ENCODE results near the gene ZBED5.
A peak's percentile ranks its signal among the peaks of the same experiment; 100 is the strongest.

The ZBED5 gene

DNA sequence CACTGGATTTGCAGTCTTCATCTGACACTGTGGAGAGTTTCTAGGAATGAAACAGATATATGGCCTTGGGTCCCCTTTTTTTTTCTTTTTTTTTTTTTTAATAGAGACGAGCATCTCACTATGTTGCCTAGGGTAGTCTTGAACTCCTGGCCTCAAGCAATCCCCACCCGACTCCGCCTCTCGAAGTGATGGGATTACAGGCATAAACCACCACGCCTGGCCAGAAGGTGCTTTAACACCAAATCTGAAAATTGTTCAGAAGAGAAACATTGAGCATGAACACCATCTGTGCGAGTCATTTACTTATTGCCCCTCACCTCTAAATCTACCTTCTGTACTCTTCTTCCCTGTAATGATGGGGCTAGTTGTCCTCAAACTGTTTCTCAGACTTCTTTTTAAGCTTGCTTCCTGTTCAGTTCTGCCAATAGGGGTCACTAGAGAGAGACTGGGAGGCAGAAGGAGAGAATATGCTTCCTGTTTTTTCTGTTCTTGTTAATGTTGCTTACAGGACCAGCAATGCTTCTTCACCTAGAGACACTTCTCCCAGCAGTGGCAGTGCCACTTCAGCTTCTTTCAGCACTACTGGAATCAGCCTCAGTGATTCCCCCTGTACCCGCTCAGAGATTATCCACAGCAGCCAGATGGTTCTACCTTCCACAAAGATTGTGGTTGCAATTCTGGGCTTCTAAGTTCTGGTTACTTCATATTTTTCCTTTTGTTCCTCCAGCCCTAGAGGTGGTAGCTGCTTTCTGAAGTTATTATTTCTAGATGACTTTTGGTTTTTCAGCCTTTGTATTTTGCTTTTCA lies 20.8 kb upstream of the ZBED5 start:
- DNase-seq (ENCODE audit: low read depth, low spot score) = no peak

DNA sequence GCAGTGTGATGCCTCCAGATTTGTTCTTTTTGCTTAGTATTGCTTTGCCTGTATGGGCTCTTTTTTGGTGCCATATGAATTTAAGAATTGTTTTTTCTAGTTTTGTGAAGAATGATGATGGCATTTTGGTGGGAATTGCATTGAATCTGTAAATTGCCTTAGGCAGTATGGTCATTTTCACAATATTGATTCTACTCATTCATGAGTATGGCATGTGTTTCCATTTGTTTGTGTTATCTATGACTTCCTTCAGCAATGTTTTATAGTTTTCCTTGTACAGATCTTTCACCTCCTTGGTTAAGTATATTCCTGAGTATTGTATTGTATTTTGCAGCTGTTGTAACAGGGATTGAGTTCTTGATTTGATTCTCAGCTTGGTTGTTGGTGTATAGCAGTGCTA lies 18.3 kb upstream of the ZBED5 start:
- DNase-seq (ENCODE audit: low read depth, low spot score) = peak; percentile 20

DNA sequence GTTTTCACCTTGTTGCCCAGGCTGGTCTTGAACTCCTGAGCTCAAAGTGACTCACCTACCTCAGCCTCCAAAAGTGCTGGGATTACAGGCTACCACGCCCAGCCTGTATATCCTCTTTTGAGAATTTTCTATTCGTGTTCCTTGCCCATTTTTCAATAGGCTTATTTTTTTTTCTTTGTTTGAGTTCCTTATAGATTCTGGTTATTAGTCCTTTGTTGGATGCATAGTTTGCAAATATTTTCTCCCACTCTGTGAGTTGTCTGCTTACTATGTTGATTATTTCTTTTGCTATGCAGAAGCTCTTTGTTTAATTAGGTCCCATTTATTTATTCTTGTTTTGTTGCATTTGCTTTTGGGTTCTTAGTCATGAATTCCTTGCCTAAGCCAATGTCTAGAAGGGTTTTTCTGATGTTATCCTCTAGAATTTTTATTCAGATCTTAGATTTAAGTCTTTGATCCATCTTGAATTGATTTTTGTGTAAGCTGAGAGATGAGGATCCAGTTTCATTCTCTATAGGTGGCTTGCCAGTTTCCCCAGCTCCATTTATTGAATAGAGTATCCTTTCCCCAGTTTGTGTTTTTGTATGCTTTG lies 17.7 kb upstream of the ZBED5 start:
- DNase-seq (ENCODE audit: low read depth, low spot score) = no peak

DNA sequence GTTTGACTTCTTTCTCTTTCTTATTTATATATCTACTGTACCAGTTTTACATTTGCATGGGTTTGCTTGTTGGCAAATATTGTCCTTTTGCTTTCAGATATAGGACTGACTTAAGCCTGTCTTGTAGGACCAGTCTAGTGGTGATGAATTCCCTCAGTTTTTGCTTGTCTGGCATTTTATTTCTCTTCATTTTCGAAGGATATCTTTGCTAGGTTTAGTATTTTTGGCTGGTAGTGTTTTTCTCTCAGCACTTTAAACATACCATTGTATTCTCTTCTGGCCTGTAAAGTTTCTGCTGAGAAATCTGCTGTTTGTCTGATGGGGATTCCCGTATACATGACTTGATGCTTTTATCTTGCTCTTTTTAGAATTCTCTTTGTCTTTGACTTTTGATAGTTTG lies 14.2 kb upstream of the ZBED5 start:
- no peak for DNase-seq (ENCODE audit: low read depth, low spot score)

DNA sequence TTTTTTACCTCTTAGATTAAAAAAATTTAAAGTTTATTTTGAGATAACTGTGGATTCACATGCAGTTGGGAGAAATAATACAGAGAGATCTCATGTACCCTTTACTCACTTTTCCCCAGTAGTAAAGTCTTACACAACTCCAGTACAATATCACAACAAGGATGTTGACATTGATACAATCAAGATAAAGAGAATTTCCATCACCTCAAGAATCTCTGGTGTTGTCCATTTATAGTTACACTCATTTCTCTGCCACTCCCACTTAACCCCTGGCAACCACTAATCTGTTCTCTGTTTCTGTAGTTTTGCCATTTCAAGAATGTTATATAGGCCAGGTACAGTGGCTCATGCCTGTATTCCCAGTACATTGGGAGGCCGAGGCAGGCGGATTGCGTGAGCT lies 10.5 kb upstream of the ZBED5 start:
- no peak for DNase-seq (ENCODE audit: low read depth, low spot score)

DNA sequence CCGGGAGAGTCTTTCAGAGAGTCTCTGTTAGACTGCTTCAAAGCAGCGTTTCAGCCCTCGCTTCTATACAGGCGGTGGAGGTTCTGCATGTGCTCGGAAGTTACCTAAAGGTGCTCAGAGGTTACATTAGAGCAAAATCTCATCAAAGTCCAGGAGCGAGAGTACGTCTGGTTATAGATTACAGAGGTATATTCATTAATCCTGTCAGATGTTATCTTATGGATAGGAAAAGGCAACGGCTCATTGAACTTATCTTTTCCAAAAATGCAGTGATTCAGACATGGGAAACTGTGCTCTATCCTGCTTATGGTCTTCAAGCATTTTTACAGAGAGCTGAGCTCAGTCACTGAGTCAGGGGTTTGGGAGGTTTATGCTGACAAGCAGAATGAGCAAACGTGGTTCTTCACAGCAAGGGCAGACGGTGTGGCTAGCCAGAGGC lies 9.1 kb upstream of the ZBED5 start:
- no peak for DNase-seq (ENCODE audit: low read depth, low spot score)

DNA sequence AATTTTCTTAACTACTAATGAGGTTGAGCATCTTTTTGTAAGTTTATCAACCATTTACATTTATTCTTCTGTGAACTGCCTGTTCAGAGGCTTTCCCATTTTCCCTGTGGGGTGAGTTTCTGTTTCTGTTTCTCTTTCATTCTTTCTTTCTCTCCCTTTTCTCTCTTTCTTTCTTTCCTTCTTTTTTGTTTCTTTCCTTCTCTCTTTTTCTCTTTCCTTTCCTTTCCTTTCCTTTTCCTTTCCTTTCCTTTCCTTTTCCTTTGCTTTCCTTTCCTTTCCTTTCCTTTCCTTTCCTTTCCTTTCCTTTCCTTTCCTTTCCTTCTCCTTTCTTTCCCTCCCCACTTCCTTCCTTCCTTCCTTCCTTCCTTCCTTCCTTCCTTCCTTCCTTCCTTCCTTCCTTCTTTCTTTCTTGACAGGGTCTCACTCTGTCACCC lies 8.0 kb upstream of the ZBED5 start:
- DNase-seq (ENCODE audit: low read depth, low spot score) = no peak

DNA sequence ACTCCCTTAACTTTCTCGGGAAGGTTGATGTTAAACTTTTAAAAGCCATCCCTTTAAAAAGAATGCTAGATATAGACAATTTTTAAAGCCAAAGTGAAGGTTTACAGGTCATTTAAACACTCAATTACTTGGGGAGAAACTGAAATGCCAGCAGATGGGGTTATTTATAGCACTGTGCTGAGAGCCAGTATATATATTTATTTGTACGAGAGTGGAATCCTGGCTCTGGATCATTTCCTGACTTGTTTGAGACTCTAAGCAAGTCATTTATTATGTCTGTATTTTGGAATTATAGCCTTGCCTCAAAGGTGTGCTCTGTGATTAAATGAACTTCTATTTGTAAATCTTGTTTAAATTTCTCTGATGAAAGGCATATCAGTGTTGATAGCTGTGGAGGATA lies 6.8 kb upstream of the ZBED5 start:
- DNase-seq (ENCODE audit: low read depth, low spot score) = no peak

DNA sequence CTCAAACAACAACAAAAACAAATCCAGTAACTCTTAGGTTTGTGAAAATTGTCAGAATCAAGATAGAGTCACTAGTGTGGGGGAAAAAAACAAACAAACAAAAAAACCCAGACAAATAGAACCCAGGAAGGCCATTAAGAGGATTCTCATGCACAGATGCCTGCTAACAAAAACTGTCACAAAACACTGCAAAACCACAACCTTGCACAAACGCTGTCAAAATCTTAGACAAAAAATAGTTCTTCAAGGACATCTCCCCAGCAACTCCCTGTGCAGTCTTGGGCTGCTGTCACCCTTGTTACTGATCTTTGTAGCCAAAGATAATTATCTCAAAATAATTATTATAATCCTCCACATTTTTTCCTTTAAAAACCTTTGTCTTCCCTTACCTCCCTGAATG lies 4.6 kb upstream of the ZBED5 start:
- no peak for DNase-seq (ENCODE audit: low read depth, low spot score)

DNA sequence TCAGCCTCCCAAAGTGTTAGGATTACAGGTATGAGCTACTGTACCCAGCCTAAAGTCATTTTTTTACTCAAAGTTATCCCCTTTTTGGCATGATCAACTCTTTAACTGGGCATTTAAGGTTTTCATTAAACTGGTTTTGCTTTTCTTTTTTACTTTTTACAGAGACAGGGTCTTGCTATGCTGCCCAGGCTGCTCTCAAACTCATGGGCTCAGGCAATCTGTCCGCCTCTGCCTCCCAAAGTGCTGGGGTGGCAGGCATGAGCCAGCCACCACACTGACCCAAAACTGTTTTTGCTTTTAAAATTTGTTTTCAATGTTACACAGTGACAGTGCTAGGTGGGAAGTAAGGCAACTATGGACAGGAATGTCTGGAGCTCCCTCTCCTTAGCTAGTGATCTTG lies 3.9 kb upstream of the ZBED5 start:
- DNase-seq (ENCODE audit: low read depth, low spot score) = no peak

DNA sequence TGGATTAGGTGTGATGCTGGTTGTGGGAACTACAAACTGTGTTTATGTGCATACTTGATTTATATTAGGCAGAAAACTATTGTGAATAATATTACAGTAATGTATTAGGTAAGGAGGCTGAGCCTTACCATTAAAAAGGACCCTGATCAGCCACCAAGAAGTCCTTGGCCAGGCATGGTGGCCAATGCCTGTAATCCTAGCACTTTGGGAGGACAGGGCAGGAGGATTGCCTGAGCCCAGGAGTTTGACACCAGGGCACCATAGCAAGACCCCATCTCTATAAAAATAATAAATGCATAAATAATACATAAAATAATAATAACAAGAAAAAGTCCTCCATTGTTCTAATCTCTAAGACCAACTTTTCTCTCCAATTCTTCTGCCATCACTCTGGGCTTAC lies 3.2 kb upstream of the ZBED5 start:
- no peak for DNase-seq (ENCODE audit: low read depth, low spot score)

DNA sequence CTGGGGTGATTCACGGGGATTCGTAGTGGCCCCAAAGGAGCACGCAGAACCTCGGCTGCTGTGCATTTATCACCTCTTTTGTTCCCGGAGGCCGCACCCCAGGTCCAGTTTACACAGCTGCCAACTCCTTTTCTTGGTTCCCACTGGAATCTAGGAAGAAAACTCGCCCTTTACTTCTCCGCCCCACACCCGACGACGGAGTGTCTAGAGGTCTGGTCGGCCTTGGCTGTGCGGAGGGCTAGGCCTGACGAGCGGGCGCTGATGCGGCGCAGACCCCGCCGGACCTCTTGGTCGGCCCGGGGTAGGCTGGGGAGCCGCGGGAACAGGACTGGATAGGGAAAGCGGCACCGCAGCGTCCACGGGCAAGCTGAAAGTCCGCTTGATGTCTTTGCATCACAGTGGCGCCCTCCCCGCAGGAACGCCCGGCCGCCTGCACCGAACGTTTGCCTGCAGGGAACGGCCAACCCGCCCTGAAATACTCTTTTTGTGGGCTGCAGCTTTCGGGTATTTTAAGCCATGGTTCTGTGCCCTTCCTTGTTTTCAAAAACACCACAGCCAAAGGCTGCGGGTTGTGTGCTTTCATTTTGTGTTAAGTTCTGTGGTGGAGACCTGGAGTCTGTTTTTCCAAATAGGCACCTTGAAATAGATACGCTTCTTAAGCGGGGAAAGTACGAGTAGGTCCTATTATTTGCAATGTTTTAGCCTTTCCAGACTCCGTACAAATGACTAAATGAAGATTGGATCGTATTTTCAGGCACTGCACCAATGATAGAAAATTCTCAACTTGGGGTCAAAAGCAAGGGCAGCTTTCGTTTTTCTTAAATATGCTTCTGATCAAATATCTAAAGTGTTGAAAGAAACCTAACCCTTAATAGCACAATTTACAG lies 829 bp upstream of the ZBED5 start:
- DNase-seq (ENCODE audit: low read depth, low spot score) = no peak

DNA sequence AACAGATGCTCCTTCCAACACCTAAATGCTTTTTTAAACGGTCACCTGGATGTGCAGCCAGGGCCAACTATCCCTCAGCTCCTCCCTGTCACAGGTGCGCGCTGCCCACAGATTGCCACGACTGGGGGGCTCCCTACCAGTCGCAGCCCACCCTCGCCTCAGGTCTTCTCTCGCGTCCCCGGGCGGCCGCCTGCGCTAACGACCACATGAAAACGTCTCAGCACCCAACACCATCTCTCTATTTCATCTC lies 469 bp downstream of the ZBED5 start:
- DNase-seq (ENCODE audit: low read depth, low spot score) = no peak

DNA sequence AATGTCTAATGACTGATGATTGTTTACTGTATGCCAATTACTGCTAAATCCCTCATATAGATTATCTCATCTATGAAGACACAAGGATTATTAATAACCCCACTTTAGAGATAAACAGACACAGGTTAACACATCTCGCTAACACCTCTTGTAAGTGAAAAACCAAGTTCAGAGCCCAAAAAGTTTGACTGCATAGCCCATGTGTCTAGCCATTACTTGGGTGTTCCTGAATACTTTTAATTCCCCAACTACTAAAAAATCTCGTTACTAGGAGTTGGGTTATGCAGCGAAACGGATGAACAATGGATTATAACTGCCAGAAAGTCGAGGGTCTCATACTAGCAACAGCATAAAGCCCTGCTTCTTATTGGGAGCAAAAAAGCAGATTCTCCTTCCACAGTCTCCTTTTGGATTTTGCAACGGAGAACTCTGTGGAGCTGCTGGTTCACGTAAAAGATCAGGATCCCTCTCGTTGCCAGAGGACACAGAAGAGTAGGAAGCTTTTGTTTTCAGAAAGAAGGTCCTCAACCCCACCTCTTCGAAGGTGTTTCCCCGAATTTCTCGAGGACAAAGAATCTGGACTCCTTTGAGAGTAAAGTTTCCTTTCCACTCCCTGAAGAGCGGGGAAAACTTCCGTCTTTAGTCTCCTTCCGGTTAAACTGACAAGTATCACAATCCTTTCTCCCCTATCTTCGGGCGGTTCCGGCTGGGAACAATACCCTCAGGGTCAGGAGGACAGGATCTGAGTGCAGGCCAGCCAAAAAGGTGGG lies 979 bp downstream of the ZBED5 start:
- DNase-seq (ENCODE audit: low read depth, low spot score) = no peak

DNA sequence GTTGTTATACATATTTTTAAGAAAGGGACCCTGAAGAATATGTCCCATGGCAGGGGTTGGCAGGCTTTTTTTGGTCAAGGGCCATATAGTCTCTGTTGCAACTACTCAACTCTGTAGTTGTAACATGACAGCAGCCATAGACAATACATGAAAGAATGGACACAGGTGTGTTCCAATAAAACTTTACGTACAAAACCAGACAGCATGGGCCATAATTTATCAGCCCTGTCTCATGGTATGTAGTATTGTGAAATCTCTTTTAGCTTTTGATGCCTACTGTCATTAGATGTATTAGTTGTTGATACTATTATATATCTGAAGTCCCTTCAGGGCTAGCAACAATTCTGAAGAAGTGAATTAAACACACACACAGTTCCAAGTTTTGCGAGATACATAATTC lies 2.6 kb downstream of the ZBED5 start:
- DNase-seq (ENCODE audit: low read depth, low spot score) = no peak

DNA sequence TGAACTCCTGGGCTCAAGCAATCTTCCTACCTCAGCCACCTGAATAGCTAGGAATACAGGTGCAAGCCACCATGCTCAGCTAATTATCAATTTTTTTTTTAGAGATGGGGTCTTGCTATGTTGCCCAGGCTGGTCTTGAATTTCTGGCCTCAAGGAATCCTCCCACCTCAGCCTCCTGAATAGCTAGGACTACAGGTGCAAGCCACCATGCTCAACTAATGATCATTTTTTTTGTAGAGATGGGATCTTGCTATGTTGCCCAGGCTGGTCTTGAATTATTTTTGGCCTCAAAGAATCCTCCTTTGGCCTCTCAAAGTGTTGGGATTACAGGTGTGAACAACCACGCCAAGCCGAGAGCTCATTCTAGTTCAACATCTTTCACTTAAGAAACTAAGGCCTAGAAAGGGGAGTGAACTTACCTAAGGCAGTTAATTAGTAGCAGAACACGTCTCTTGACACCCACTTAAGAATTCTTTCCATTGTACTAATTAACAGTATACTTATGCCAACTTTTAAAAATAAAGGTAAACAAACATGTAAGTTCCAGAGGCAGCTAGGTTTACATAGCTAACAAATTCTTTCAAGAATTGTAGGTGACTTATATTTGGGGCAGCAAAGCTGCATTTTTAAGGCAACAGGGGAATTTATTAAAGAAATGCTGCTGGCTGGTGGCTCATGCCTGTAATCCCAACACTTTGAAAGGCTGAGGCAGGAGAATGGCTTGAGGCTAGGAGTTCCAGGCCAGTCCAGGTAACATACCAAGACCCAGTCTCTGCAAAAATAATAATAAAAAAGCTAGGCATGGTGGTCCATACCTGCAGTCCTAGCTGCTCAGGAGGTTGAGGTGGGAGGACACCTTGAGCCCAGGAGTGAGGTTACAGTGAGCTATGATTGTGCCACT lies 9.6 kb downstream of the ZBED5 start:
- no peak for DNase-seq (ENCODE audit: low read depth, low spot score)

DNA sequence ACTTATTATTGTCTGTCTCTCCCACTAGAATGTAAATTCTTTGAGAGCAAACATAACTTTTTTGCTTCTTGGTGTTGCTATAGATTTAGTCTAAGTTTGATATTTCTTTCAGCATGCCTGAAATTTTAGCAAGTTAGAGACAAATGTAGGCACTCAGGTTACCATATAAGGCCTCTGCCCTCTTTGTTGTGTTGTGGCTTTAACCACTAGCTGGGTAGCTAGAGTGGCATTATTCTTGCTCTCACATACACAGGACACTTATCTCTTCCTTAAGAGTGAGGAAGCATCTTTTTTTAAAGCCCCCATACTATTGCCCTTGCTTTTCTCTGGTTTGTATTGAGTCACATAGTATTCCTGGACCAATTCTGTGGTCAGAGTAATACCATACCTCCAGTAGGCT lies 11.2 kb downstream of the ZBED5 start:
- no peak for DNase-seq (ENCODE audit: low read depth, low spot score)

DNA sequence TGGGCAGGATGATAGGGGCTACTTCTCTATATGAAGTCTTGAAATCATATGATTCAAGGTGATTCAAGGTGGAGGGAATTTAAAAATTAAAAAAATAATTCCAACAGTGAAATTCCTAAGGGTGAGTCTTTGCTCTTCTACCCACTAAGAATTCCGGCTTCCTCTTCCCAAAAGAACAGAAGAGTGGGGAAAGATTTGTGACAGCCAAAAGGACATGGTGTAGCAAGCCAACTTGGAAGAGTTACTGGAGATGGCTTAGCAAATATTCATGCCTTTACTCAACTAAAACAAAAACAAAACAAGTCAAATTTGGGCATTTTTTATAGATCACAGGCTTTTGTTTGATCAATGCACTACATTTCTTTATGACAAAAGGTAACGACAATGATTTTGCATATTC lies 12.3 kb downstream of the ZBED5 start:
- no peak for DNase-seq (ENCODE audit: low read depth, low spot score)

DNA sequence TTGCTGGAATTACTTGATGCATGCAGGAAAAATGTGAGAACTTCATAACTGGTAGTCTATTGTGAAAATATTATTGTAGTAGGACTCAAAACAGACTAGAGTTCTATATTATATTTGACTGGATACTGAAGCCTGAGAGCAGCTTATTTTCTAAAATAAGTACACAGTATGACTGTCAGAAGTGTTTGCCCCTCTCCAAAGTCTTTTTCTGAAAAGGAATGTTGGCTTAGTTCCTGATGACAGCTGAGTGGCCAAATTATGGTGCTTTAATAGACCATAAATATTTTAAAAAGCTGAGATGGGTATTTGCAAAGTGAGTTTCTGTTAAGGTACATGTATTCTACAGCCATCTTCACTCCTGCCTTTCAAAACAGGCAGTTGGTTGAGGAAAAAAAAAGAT lies 13.1 kb downstream of the ZBED5 start:
- DNase-seq (ENCODE audit: low read depth, low spot score) = no peak

DNA sequence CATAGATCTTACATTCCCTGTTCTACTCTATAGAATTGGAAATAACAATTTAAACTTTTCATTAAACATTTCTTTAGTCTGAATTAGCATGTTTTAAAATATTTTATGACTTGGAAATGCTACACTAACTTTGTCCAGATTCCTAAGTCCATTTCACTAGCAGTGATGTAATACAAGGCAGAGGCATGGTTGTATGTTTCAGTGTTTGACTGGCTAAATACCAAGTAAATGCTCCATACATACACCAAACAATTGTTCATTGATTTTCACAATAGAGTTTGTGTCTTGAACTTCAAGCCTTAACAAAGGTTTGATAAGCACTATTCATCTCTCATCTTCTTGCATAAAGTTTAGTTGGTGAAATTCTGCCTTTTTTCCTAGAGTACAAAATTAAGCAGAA lies 13.5 kb downstream of the ZBED5 start:
- no peak for DNase-seq (ENCODE audit: low read depth, low spot score)

DNA sequence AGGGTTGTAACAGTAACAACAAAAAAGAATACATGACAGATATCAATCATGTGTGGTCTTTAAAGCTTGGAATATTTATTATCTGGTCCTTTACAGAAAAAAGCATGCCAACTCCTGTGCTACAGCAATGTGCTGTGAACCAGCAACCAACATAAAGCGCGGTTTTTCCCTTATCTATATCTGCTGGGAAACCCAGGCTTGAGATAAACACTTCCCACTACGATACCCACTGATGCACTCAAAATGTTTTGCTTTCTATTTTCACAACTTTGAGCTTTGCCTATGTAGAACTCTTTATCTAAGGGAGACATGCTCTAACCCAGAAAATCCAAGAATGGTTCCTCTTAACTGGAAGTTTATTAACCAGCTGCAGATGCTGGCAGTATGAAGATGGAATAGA lies 19.0 kb downstream of the ZBED5 start:
- DNase-seq (ENCODE audit: low read depth, low spot score) = no peak
